Heart right ventricle (tissue), 16 donors: ENCODE results near the gene H2AZ2. TPM values are rescaled to one million over a fixed set of nuclear protein-coding genes. Genes with fewer than 3 reads are reported as not detected.

Experiments
- ATAC-seq, 8 donors: fragments of 200-7000 bp; cut with Tn5 transposase; one replicate each; pipeline ENCODE4 v1.9.1; 2020; ENCODE audit warnings: mild to moderate bottlenecking in 8 of 8, moderate library complexity in 8 of 8, moderate number of reproducible peaks in 1 of 8
- DNase-seq, 2 donors: peaks; one replicate each; pipeline ENCODE4 v3.0.0-alpha.2; 2020
- H3K27ac ChIP-seq, 10 donors: fragments of 200-600 bp; sonication (generic) in 2 of 10; one replicate each; pipeline versions ENCODE4 v1.5.0 to v1.8.0; 2020 to 2022; ENCODE audit warnings: mild to moderate bottlenecking in 3 of 10
- H3K27me3 ChIP-seq, 7 donors: fragments of 200-600 bp; one replicate each; pipeline ENCODE4 v1.8.0; 2021 to 2022; ENCODE audit warnings: mild to moderate bottlenecking in 2 of 7
- H3K36me3 ChIP-seq, 9 donors: fragments of 200-600 bp; sonication (generic) in 1 of 9; one replicate each; pipeline versions ENCODE4 v1.5.0 to v1.8.0; 2020 to 2022; ENCODE audit warnings: mild to moderate bottlenecking in 2 of 9
- H3K4me1 ChIP-seq, 9 donors: fragments of 200-600 bp; sonication (generic) in 1 of 9; one replicate each; pipeline versions ENCODE4 v1.5.0 to v1.8.0; 2020 to 2022; ENCODE audit warnings: mild to moderate bottlenecking in 4 of 9
- H3K4me3 ChIP-seq, 10 donors: fragments of 200-600 bp; sonication (generic) in 2 of 10; one replicate each; pipeline versions ENCODE4 v1.5.0 to v1.8.0; 2020 to 2022; ENCODE audit warnings: mild to moderate bottlenecking in 7 of 10, moderate library complexity in 2 of 10
- H3K9me3 ChIP-seq, 11 donors: fragments of 200-600 bp in 10 of 11; sonication (generic) in 2 of 11; one replicate each; pipeline versions ENCODE4 v1.5.0 to v1.8.0; 2013 to 2022; ENCODE audit warnings: mild to moderate bottlenecking in 2 of 11, control low read depth in 1 of 11, moderate library complexity in 1 of 11
- WGBS, 2 donors: extraction: QIAGEN DNeasy Blood & Tissue Kit; methylation state at CpG; one replicate each; pipeline ENCODE4 v1.1.7; 2013; ENCODE audit warnings: inconsistent platforms in 1 of 2; 5-methylcytosine and 5-hydroxymethylcytosine counted together
- intact Hi-C, 10 donors: fragments of 100-400 bp; cut with DNase I; formaldehyde crosslinking; loops; one replicate each; pipeline versions ENCODE4 v1.11.1 to v1.14.2; 2022
- polyA plus RNA-seq, 2 donors: library from polyadenylated mRNA; stranded (reverse); fragments of 200-250 nt; gene quantifications; one replicate each; pipeline ENCODE4 v1.2.3, GENCODE V29; 2013
- total RNA-seq, 10 donors: library from RNA; stranded (reverse); fragmentation: NEBNext Ultra II Directional in 3 of 10; extraction: Animal tissue kit (Norgen Biotek cat#: 25700) in 3 of 10; gene quantifications; one replicate each; pipeline versions ENCODE4 v1.2.1 to v1.2.4, GENCODE V29; 2021 to 2023
- TF ChIP-seq, protein P1 (sequence below), 9 donors: fragments of 200-600 bp; sonication (generic) in 2 of 9; IDR thresholded peaks; one replicate each; pipeline versions ENCODE4 v1.5.0 to v1.8.0; 2021 to 2022; ENCODE audit warnings: antibody characterized with exemption in 9 of 9, mild to moderate bottlenecking in 5 of 9, moderate library complexity in 1 of 9
- donor health status: Arrhythmogenic right ventricular cardiomyopathy.
- donor health status: ischemic (EF 13 %, LVEDD 7.1; RV severe dilation, severe dysfunction).
- donor health status: healthy with polysubstance abuse.
- donor health status: DM: no; HTN: yes; CAD: no.
- donor health status: DM: no; HTN: no; CAD: no.
- donor health status: ischemic (EF 25% LVEDD 6.9; RV normal size, moderate dysfunction).
- donor health status: ischemic (EF 25% LVEDD 5.7; RV mildly dilated, moderate dysfunction).
- donor health status: healthy.
- donor health status: DM: yes; HTN: yes; CAD: no.
- donor health status: Ischemic cardiomyopathy.
- donor health status: ischemic (EF 35%, LVEDD 5.7; RV mildly dilated, moderate dysfunction).
- donor health status: nonischemic (EF 11% LVEDD 7.7; RV severe dilation, severe dysfunction).
- donor health status: DM: yes; HTN: yes; CAD: no.
- donor health status: PGD.
- donor health status: ischemic (EF 29% LVEDD 5.4; RV normal size, mild dysfunction).
- donor health status: nonischemic (EF 23%, LVEDD 6.1; RV moderate dilation, normal function).

Gene H2AZ2
- total and polyA plus RNA-seq, 12 donors, result 109 to 280 (median 257) TPM

DNA sequence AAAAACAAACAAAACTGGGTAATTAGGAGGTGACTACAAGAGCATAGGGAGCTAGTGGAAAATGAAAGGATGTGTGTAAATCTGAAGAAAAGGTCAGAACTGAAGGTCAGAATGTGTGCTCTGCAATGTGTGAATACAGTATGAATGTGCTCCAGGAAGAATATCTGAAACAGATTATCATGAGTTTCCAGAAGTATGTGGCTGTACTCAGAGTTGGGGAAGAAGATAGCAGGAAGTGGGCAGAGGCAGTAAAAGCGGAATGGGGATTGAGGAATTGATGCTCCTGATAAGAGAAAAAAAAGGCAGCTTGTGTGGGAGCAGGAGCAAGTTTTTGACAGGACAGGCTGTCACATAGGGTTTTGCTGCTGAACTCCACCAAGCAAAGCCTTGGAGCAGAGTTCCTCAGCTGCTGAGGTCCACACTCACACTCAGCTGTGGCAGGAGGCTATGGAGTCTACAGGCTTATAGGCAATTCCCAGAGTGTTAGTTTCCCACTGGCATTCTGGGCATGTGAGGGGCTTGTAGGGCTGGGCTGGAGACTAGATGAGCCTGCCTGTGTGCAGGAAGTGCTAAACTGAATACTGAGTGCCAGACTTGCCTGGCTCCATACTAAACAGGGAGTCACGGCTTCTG lies 22.9 kb downstream of the H2AZ2 start:
- peak overlapping the region in 1 of 10 donors; percentile 29 for H3K27ac ChIP-seq
- no peak overlapping the region for H3K4me3 ChIP-seq
- 81 to 85% methylated on average over 2 of the region's 2 CpGs for WGBS, 2 donors
- no peak for DNase-seq
- no peaks in the 10 kb centered on the region for H3K9me3 ChIP-seq
- peaks cover 0 to 21% (median 0%) of the 10 kb centered on the region in 9 donors for H3K4me1 ChIP-seq
- TF ChIP-seq, protein P1, sequence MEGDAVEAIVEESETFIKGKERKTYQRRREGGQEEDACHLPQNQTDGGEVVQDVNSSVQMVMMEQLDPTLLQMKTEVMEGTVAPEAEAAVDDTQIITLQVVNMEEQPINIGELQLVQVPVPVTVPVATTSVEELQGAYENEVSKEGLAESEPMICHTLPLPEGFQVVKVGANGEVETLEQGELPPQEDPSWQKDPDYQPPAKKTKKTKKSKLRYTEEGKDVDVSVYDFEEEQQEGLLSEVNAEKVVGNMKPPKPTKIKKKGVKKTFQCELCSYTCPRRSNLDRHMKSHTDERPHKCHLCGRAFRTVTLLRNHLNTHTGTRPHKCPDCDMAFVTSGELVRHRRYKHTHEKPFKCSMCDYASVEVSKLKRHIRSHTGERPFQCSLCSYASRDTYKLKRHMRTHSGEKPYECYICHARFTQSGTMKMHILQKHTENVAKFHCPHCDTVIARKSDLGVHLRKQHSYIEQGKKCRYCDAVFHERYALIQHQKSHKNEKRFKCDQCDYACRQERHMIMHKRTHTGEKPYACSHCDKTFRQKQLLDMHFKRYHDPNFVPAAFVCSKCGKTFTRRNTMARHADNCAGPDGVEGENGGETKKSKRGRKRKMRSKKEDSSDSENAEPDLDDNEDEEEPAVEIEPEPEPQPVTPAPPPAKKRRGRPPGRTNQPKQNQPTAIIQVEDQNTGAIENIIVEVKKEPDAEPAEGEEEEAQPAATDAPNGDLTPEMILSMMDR (IDR thresholded peaks at IDR 0.05), result no peak
- no peaks in the 10 kb centered on the region for H3K27me3 ChIP-seq
- H3K36me3 ChIP-seq, result peaks cover 0 to 49% (median 18%) of the 10 kb centered on the region in 9 donors
- intact Hi-C loops, result no loop called here
- peak in 2 of 8 donors; percentile 13 to 28 for ATAC-seq

DNA sequence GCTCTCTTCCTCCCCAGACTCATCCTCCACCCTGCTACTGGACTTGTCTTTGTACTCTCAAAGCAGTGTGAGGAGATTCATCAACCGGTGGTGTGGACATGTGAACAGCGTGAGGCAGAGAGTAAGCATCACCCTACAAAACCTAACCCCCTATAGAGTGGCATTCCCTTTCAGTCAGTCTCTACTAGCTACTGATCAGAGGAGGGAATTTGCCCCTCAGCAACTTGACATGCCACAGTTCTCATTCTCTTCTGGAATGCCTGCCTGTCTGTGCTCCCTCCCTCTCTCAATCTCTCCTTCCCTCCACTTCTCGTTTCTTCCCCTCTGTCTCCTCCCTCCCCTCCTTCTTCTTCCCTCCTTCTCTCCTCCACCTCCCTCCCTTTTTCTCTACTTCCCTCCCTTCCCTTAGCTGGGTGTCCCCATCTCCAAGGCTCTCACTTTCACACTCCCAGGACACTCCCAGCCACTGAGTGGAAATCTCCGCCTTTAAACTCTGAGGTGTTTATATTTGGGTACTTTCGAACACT lies 24.6 kb downstream of the H2AZ2 start:
- DNase-seq (no peak), ATAC-seq (peak in 1 of 8 donors; percentile 30)
- H3K9me3 ChIP-seq, result no peaks in the 10 kb centered on the region
- no peak overlapping the region for H3K27ac ChIP-seq
- WGBS, 2 donors, result 76 to 78% methylated on average over 5 of the region's 5 CpGs
- peaks cover 0 to 21% (median 0%) of the 10 kb centered on the region in 9 donors for H3K4me1 ChIP-seq
- TF ChIP-seq, protein P1 (IDR thresholded peaks at IDR 0.05), result no peak
- H3K27me3 ChIP-seq, result no peaks in the 10 kb centered on the region
- H3K36me3 ChIP-seq, result peaks cover 0 to 32% (median 2%) of the 10 kb centered on the region in 9 donors
- intact Hi-C loops, result no loop called here
- no peak overlapping the region for H3K4me3 ChIP-seq

DNA sequence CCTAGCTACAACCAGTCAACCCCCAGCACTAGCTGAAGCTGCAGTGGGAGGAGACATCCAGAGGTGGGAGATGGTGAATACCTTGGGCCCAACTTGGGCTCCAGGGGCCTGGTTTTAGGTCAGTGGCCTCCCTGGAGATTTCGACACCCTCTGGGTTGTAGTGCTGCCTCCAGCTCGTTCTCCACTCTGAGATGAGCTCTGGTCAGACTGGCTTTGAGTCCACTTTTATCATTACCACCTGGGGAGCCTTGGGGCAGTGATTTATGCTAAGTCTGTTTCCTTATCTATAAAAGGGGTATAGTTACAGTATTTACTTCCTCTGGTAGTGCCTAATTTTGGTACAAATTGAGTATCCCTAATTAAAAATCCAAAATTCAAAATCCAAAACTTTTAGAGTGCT lies 28.6 kb downstream of the H2AZ2 start:
- no peaks in the 10 kb centered on the region for H3K9me3 ChIP-seq
- DNase-seq (no peak), ATAC-seq (no peak)
- H3K27me3 ChIP-seq, result no peaks in the 10 kb centered on the region
- no peaks in the 10 kb centered on the region for H3K36me3 ChIP-seq
- H3K4me1 ChIP-seq, result peaks cover 0 to 9% (median 0%) of the 10 kb centered on the region in 9 donors
- intact Hi-C loops, result loop anchor here in 1 of 10 donors (10.0 kb wide), 1 partner anchor 124 kb away; no protein-coding TSS in a partner anchor
- TF ChIP-seq, protein P1 (IDR thresholded peaks at IDR 0.05), result no peak
- WGBS, 2 donors, result 82 to 83% methylated on average over 2 of the region's 2 CpGs
- H3K27ac ChIP-seq, result no peak overlapping the region
- H3K4me3 ChIP-seq, result no peak overlapping the region

DNA sequence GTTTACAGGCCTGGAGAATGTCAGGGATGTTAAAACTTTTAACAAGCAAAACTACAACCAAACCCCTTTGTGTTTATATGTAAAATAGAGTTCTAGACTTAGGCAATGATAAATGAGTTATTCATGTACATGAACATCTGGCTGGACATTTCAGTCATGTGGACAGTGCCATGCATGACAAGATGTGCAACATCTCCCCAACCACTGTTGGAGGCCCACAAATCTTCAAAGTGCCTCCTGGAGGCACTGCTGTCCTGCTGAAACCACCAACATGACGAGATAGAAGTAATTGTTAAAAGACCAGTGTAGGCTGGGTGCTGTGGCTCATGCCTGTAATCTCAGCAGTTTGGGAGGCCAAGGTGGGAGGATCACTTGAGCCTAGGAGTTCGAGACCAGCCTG lies 33.0 kb downstream of the H2AZ2 start:
- H3K4me3 ChIP-seq, result no peak overlapping the region
- no peaks in the 10 kb centered on the region for H3K36me3 ChIP-seq
- no peaks in the 10 kb centered on the region for H3K9me3 ChIP-seq
- no peaks in the 10 kb centered on the region for H3K4me1 ChIP-seq
- no peak for ATAC-seq
- TF ChIP-seq, protein P1 (IDR thresholded peaks at IDR 0.05), result no peak
- intact Hi-C loops, result loop anchor here in 1 of 10 donors (10.0 kb wide), 1 partner anchor 120 kb away; no protein-coding TSS in a partner anchor
- H3K27ac ChIP-seq, result no peak overlapping the region
- no peak for DNase-seq
- WGBS, 2 donors, result 94 to 97% methylated on average over 2 of the region's 2 CpGs
- no peaks in the 10 kb centered on the region for H3K27me3 ChIP-seq
